GM21360 (cell line): ENCODE data around the gene LY6G5C.

ENCODE experiments used
- ATAC-seq: cut with Tn5 transposase; IDR thresholded peaks from one replicate; pipeline ENCODE4 v1.9.1; 2021; ENCODE audit warnings: mild to moderate bottlenecking, moderate library complexity; ENCODE audit not compliant: unreplicated experiment

LY6G5C gene, protein sequence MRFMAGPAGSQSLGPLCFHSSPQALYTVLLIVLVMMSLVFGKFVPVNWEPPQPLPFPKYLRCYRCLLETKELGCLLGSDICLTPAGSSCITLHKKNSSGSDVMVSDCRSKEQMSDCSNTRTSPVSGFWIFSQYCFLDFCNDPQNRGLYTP

DNA sequence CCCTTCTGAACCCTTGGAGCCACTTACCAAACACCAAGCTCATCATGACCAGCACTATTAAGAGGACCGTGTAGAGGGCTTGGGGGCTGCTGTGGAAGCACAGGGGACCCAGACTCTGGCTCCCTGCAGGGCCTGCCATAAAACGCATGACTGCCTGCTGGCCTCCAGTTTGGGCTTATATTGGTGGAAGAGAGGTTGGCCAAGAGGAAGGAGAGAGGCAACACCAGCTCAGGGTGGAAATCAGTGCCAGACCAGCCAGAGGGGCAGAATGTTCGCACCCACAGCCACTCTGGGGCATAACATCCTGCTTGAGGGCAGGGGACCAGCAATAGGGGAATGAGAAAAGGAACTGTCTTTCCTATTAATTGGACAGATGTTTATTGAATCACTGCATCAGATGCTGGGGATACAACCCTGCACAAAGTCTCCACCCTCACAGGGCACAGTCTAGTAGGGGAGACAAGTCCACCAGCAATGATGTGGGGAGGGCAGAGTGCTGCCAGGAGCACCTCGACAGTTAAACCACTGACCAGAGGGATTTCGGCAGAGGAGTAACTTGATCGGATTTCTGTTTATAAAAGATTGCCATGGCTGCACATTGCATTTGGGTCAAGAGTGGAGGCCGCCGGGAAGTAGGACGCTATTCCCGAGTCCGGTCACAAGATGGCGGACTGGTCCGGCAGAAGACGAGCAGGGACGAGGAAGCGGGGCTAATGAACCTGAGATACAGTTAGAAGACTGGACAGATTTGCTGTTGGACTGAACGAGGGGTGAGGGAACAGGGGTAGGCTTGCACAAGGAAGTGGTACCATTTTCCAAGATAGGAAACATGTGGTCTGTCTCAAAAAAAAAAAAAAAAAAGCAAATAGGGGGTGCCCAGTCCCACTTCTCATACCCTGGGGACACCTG, at the start of gene LY6G5C:
Gene LY6G5C, minus strand, starts transcription at position 842 of the 909 bp plus-strand sequence. Its CDS starts 694 bp downstream, at position 148.
- ATAC-seq, result no peak

DNA sequence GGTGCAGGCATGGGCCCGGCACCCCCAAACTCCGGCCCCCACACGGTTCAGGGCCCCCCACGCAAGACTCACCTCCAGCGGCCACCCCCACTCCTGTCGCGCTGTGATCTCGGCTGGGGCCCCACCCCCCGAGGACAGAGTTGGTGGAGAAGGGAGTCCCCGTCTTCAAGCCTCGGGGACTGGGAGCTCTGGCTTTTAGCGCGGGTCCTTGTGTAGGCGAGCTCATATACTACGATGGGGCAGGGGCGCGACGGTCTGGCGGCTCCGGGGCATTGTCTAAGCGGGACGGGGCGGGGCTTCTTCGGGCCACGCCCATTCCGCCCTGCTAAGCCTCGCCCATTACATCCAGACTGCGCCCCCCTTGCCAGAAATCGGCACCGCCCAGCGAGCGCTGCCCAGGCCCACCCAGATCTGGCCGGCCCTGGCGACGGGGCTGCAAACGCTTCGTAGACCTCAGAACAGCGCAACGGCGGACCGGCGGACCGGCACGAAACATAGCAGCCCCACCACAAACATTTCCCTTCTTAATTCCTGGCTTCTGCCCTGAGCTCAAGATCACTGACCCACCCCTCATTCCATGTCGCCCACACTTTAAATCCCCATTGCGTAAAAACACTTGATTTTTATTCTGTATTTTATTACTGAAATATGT, 49.2 kb upstream of the LY6G5C start:
- ATAC-seq, result no peak

DNA sequence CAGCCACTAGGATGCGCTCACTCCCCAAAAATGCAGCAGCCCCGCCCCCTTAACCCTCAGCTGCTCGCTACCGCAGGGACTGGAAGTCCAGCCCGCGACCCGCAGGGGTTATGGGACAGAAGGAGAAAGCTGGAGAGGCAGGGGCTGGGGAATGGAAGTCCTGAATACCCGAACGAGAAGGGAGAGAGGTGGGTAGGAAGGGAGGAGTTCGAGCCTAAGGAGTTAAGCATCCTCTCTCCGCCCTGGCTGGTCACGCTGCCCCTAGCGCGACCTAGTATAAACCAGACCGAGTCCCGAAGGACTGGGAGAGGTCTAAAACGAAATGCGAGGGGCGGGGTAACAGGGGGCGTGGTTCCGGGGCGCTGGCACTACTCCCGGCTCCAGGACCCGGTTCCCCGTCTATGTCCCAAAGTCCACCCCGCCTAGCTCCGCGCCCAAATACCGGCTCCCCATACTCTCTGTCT, 48.7 kb upstream of the LY6G5C start:
- no peak for ATAC-seq

DNA sequence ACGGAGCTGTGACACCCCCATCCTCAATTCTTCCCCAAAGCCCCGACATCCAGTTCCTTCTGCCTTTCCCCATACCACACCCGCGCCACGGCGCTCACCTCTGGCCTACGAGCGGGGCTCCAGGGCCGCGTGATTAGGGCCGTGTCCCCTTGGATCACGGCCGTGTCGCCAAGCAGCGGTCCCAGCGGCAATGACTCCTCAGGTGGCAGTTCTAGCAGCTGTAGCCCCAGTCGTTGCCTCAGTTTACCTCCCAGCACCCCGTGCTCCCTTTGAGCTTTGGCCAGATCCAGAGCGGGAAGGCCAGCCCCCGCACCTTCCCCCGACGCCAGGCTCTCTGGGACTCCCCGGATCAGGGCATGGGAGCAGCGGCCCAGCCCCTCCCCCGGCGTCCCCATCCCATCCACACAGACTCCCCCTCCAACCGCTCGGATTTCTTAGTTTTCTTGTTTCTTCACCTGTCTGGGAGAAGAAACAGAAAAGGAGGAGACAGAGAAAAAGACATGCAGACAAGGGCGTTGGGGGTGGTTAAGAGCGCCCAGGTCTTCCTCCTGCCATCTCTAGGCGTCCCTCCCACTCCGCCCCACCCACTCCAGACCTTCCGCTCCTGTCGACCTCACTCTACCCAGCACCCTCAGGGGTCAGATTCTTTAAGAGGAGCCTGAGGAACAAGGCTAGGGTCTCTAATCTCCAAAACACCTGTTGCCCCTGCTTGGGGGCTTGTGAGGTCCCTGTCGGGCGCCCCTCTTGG, 48.1 kb upstream of the LY6G5C start, which contains the start of gene DDAH2:
Gene DDAH2, minus strand, starts transcription at position 533 of the 748 bp plus-strand sequence. Its CDS starts 138 bp downstream, at position 395.
- ATAC-seq, result no peak

DNA sequence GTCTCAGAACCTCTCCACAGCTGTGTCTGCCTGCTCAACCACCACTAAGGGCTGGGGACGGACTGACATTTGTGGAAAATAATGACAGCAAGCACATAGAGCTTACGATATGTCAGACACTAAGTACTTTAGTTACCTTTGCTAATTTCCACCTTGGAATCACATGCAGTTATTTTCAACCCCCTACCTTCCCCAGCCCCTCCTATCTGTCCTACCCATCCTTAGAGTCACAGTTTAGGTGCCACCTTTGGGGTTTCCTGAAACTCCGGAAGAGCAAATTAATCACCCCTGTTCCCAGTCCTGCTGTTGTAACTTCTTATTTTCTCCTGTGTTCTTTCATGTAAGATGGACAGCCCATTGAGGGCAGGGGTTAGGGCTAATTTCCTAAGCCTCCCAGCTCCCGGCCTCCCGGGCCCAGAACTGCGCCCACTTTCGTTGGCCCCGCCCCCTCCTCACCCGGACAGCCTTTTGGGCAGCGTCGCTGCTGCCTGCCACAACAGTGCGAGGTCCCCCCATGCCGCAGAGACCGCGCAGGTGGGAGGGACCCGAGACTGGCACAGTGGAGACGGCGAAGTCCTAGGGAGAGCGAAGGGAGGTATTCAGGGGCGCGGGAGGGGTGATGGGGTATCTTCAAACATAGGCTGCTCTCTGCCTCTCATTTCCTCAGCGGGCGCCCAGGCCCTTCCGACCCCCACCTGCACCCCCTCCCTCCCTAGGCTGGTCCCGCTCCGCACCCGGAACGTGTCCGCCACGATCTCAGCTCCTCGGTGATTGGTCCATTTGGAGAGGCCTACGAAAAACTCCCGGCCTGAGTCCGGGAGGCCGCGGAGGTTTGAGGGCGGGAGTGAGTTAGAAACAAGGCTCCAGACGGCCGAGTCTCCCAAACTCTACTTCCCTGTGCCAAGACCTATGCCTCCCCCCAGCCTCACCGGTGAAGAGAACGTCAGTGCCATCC, 47.1 kb upstream of the LY6G5C start:
- ATAC-seq, result no peak

DNA sequence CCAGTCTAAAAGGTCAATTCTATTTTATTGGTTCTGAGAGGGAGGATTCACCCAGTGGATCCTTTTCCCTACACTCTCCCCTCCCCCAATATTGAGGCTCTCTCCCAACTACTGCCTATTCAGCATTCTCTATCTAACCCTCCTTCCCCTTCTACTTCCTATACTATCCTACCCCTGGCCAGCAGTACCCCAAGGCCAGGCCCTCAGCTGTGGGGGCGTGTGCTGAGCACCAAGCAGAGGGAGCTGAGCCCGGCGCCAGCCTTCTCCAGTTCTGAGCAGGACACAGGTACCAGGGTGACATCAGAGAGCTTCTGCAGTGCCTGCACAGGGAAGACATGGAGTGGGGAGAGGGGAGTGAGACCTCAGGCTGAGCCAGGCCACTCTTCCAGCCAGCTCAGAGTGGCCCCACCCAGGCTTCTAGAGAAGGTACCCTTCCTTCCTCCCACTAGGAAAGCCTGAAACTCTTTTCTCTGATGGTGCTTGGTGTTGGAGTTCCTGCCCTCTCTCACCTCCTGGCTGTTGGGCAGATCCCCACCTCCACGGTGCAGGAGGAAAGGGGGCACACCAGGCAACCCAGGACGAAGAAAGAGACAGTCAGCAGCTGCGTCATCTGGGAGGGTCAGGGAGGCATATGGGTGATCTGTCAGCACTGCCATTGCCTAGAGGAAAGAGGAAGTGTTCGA, 46.3 kb upstream of the LY6G5C start:
- no peak for ATAC-seq

DNA sequence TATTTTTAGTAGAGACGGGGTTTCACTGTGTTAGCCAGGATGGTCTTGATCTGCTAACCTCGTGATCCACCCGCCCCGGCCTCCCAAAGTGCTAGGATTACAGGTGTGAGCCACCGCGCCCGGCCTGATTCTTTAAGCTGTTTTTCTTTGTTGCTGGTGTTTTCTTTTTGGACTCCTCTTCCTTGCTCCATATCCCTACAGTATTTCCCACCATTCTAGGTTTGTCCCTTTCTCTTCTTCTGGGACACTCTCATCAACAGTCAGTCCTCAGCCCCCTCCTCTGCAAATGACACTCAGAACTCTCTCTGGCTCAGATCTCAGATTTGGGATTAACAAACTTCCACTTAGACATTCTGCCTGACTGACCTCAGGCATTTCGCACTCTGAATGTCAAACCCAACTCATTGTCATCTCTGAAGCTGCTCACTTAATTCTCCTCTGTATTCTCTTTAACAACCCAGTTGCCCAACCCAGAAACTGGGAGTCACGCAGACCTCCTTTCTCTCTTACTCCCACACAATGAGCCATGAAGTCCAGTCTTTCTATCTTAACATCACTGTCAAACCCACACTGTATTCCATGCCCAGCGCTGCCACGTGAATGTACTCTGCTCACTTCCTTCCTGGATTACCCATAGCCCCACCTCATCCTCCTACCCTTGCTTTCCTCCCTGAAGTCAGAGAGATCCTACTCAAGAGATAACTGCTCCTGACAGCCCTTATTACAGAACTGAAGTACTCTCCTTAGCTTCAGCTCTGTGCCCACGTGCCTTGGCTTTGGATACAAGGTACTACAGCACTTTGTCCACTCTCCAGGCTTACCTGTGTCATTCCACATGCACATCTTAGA, 44.9 kb upstream of the LY6G5C start:
- no peak for ATAC-seq

DNA sequence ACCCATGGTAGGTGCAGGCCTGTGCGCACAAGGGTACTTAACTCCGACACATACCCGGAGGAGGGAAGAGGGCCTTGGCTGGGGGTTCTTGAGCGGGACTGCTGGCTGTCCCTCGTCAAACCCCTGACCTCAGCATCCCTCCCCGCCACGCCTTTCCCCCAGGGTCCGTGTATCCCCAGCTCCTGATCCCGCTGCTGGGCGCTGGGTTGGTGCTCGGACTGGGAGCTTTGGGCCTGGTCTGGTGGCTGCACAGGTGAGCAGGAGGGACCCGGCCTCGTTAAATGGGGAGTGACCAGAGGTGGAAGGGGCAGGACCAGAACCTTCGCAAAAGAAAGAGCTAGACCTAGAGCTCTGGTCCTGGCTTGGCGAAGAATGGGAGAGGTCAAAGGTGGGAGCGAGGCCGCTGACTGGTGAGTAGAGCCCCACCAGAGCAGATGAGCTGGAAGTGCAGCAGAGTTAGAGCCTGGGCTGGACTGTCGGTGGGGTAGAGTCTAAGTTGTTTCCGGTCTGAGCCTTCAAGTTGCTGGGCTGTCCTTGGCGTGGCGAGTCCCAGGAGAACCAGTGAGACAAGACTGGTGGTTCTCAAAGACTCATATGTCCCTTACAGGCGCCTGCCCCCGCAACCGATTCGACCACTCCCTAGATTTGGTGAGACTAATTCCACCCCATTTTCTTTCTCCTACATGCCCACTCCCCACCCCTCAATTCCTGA, 43.3 kb upstream of the LY6G5C start:
- ATAC-seq, result no peak

DNA sequence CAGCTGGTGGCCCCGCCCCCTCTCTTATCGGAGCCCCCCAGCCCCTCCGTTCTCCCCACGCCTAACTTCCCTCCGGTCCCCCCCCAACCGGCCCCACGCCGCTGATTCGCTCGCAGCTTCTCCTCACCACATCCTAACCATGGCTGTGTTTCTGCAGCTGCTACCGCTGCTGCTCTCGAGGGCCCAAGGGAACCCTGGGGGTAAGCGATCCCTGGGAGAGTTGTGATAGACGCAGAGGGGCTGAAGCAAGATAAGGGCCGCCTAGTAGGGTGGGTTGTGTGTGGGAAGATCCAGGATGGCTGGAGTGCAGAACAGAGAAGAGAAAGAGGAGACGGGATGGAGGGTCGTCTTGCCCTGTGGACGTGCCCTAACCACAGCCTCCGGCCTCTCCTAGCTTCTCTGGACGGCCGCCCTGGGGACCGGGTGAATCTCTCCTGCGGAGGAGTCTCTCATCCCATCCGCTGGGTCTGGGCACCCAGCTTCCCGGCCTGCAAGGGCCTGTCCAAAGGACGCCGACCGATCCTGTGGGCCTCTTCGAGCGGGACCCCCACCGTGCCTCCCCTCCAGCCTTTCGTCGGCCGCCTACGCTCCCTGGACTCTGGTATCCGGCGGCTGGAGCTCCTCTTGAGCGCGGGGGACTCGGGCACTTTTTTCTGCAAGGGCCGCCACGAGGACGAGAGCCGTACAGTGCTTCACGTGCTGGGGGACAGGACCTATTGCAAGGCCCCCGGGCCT, 42.5 kb upstream of the LY6G5C start, which contains the start of gene MPIG6B:
Gene MPIG6B, plus strand, starts transcription at position 129 of the 735 bp plus-strand sequence. Its CDS starts 11 bp downstream, at position 140.
- no peak for ATAC-seq

DNA sequence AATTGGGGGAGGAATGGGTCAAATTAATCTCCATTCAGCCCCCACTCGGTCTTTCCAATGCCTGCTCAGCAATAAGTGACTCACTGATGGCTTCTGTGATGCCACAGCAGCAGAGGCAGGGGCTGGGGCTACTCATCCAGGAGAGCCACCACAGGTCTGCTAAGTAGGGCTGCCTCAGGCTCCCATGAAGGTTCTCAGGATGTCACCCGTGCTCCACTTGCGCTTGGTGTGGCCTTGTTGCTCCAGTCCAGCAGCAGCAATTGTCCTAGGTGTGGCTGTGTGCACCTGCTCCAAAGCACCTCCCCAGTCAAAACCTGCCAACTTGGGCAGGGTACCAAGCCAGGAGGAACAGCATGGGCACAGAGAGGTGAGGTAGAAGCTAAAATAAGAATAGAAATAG, 41.3 kb upstream of the LY6G5C start:
- ATAC-seq, result no peak

DNA sequence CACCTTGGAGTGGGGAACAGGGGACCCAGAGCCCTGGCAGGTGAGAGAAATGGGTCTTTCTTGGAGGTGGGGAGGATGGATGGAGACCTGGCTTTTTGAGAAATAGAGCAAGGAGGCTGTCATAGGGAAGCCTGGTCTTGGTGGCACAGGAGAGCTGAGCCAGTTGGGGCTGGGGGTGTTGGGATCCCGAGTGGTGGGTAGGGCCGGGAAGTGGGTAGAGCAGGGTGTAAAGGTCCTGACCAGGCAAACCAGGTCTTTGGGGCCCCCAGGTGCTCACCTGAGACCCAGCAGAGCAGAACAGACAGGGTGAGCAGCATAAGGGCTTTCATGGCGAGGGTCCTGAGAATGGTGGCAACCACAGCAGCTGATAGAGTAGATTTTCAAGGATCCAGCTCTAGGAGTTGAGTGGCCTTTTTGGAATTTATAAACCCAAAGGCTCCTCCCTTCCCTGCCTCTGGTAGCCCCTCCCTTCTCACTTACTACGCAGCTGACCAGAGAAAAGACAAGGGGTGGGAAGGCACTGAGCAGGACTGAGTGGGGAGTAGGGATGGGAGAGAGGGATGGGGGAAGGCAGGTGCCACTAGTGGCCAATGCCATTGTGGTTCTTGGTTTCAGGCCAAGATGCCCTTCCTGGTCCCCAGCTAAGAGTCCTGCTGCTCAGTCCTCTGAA, 40.6 kb upstream of the LY6G5C start, which contains the start of gene LY6G6C:
Gene LY6G6C, minus strand, starts transcription at position 396 of the 670 bp plus-strand sequence. Its CDS starts 67 bp downstream, at position 329.
- no peak for ATAC-seq

DNA sequence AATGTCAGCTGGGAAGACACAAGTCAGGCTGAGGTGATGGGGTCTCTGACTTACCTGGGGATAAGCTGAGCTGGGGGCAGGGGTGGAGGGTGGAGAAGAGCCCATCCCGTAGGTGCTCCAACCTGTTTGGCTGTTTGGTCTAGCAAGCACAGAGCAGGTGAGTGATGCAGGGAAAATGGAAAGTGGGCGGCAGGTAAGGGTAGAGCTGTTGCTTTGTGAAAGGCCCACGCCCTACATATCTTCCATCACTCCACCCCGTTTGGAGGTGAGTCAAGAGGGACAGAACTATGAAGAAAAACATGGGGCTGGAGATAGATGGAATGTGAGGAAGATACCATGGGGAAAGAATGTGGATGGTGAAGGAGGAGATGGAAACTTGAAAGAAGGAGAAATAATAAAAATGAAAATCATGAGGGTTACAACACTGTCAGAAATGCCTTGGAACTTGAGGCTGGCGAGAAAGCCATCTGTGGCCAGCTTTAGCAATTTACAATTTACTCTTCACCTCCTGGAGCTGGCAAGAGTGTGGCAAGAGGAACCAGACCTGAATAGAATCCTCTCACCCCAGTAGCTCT, 39.4 kb upstream of the LY6G5C start:
- ATAC-seq, result no peak

DNA sequence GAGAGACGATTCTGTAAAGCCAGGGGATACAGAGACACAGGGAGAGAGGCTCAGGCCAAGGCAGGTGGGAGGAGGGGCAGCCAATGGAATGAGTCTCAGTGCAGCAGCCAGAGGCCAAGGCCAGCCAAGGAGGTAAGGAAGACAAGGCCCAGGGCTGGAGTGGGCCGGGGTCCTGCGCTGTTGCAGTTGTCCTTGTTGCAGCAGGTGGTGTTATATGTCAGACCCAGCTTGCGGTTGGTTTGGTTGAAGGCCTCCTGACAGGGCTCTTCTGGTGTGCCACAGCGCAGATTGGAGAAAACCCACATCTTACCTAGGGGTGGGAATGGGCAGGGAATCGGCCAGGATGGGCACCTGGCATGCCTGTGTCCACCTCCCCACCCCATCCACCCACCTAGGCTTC, 38.1 kb upstream of the LY6G5C start:
- no peak for ATAC-seq

DNA sequence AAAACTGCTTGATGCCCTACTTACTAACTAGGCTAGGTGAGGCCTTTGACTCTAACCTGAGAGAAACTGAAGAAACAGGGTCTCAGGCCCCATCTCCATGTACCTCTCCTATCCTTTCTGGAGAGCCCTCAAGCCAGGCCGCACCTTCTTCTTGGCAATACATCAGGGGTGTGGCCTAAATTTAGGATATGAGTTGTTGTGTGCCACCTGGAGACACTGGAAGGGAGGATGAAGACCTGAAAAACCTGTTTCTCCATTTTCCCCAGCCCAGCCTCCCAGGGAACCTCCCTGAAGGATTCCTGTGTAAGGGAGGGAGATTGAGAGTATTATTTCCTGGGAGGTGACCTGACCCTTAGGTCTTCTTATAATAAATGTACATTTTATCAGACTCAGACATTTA, 37.4 kb upstream of the LY6G5C start:
- ATAC-seq, result no peak

DNA sequence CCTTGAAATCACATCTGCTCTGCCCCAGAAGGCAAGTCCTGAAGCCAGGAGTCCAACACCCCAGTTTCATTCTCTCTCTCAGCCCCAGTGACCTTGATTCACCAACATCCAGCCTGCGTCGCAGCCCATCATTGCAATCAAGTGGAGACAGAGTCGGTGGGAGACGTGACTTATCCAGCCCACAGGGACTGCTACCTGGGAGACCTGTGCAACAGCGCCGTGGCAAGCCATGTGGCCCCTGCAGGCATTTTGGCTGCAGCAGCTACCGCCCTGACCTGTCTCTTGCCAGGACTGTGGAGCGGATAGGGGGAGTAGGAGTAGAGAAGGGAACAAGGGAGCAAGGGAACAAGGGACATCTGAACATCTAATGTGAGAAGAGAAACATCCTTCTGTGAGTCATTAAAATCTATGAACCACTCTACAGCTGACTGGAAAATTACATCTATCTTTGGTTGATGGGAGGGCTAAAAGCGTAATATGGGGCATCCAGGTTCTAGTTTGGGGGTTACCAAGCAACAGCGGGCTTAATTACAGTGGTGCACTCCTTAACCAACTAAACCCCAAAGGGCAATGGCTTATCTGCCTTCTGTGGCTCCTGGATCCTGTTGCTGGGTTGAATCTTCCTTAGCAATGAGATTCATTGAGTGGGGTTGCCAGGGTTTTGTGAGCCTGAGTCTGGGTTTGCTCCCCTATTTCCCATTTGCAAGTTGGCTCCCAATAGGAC, 36.8 kb upstream of the LY6G5C start:
- ATAC-seq, result no peak
